HEK293T (cell line): ENCODE results near the gene TRIM67.

Experiments
- CTCF ChIA-PET: fragments of 350-600 bp; formaldehyde crosslinking; extraction: SDS; loops from one replicate; lab custom pipeline; 2021; ENCODE audit warnings: antibody characterized with exemption, inconsistent platforms; lab: Yijun Ruan, JAX
- POLR2A ChIA-PET: fragments of 350-600 bp; formaldehyde crosslinking; extraction: SDS; loops from one replicate; lab custom pipeline; 2020; ENCODE audit warnings: antibody characterized with exemption, inconsistent platforms; lab: Yijun Ruan, JAX
- DNase-seq: peaks from one replicate; pipeline ENCODE4 v3.0.0; 2012; ENCODE audit warnings: mixed read lengths; ENCODE audit errors: extremely low spot score
- ARNT ChIP-seq: fragments of 450-650 bp; IDR thresholded peaks from 2 replicates; pipeline ENCODE4 v1.6.1; 2017; ENCODE audit warnings: mild to moderate bottlenecking
- BHLHE40 ChIP-seq: fragments of 450-650 bp; IDR thresholded peaks from 2 replicates; pipeline ENCODE4 v1.6.1; 2016; ENCODE audit warnings: mild to moderate bottlenecking, moderate library complexity, borderline replicate concordance
- CTBP1 ChIP-seq: fragments of 450-650 bp; IDR thresholded peaks from 2 replicates; pipeline ENCODE4 v1.6.1; 2016; ENCODE audit warnings: borderline replicate concordance
- ELF4 ChIP-seq: fragments of 450-650 bp; IDR thresholded peaks from 2 replicates; pipeline ENCODE4 v1.6.1; 2017; ENCODE audit warnings: antibody characterized with exemption
- FOXA1 ChIP-seq: fragments of 450-650 bp; IDR thresholded peaks from 2 replicates; pipeline ENCODE4 v1.6.1; 2016; ENCODE audit warnings: mild to moderate bottlenecking
- FOXK2 ChIP-seq: fragments of 450-650 bp; IDR thresholded peaks from 2 replicates; pipeline ENCODE4 v1.6.1; 2016; ENCODE audit warnings: mild to moderate bottlenecking
- FOXM1 ChIP-seq: fragments of 450-650 bp; IDR thresholded peaks from 2 replicates; pipeline ENCODE4 v1.6.1; 2017; ENCODE audit warnings: mild to moderate bottlenecking, borderline replicate concordance
- HDGF ChIP-seq: fragments of 450-650 bp; IDR thresholded peaks from 2 replicates; pipeline ENCODE4 v1.6.1; 2017; ENCODE audit warnings: antibody characterized with exemption, borderline replicate concordance
- L3MBTL2 ChIP-seq: fragments of 450-650 bp; conservative IDR thresholded peaks from 2 replicates; pipeline ENCODE4 v1.6.1; 2016; ENCODE audit warnings: mild to moderate bottlenecking
- LEF1 ChIP-seq: fragments of 450-650 bp; IDR thresholded peaks from 2 replicates; pipeline ENCODE4 v1.6.1; 2017; ENCODE audit warnings: mild to moderate bottlenecking, borderline replicate concordance
- NFRKB ChIP-seq: fragments of 450-650 bp; IDR thresholded peaks from 2 replicates; pipeline ENCODE4 v1.6.1; 2016; ENCODE audit warnings: mild to moderate bottlenecking, moderate library complexity
- SP1 ChIP-seq: fragments of 450-650 bp; IDR thresholded peaks from 2 replicates; pipeline ENCODE4 v1.6.1; 2017
- SUZ12 ChIP-seq: fragments of 450-650 bp; IDR thresholded peaks from 2 replicates; pipeline ENCODE4 v1.6.1; 2016; ENCODE audit warnings: mild to moderate bottlenecking
- TARDBP ChIP-seq: fragments of 450-650 bp; IDR thresholded peaks from 2 replicates; pipeline ENCODE4 v1.6.1; 2016
- ZNF384 ChIP-seq: fragments of 450-650 bp; IDR thresholded peaks from 2 replicates; pipeline ENCODE4 v1.6.1; 2016
- TF ChIP-seq, protein P1 (sequence below): fragments of 450-650 bp; IDR thresholded peaks from 2 replicates; pipeline ENCODE4 v1.6.1; 2016

Gene TRIM67

DNA sequence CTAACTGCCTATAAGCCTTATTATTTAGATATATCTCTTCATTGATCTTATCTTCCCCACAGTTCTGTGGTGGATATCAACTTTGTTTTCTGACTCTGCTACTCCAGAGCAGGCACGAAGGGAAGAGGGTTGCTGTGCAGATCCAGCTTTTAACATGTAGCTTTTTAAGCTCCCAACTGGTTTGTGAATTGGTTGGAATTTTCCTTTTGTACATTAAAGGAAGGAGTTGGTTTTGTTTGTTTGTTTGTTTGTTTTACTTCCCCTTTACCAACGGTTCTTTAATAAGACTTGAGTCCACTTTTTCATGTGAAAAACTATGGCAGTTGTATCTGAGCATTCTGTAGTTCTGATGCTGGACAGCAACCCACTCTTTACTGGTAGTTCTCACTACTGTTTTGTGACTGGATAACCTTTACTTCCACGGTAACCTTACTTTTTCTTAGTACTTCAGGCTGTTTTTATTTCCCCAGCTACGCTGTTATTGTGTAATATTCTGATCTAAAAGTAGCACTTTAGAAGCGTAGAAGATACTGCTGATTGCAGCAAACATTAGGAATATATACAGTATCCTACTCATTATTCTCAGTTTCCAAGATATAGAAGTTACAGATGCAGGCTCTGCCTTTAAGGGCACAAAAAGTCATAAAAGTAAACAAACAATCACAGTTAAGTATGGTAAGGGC lies 80.8 kb downstream of the TRIM67 start:
- no peak for DNase-seq
- no peak for TF ChIP-seq NFRKB
- TF ChIP-seq, protein P1, sequence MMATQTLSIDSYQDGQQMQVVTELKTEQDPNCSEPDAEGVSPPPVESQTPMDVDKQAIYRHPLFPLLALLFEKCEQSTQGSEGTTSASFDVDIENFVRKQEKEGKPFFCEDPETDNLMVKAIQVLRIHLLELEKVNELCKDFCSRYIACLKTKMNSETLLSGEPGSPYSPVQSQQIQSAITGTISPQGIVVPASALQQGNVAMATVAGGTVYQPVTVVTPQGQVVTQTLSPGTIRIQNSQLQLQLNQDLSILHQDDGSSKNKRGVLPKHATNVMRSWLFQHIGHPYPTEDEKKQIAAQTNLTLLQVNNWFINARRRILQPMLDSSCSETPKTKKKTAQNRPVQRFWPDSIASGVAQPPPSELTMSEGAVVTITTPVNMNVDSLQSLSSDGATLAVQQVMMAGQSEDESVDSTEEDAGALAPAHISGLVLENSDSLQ: no peak
- no peak for TF ChIP-seq BHLHE40
- no peak for TF ChIP-seq ZNF384
- TF ChIP-seq HDGF: no peak
- TF ChIP-seq ELF4: no peak
- TF ChIP-seq FOXA1: no peak
- TF ChIP-seq L3MBTL2: no peak
- no peak for TF ChIP-seq SP1
- no peak for TF ChIP-seq FOXM1
- TF ChIP-seq SUZ12: no peak
- TF ChIP-seq TARDBP: no peak
- no peak for TF ChIP-seq CTBP1
- CTCF ChIA-PET: no interaction called here
- POLR2A ChIA-PET: interaction anchor here (0.7 to 1.7 kb wide), 3 partner anchors 95 to 560 kb away, joined by 3 to 8 read pairs (median 4); partner anchors contain the start of genes EXOC8, FAM89A and SPRTN

DNA sequence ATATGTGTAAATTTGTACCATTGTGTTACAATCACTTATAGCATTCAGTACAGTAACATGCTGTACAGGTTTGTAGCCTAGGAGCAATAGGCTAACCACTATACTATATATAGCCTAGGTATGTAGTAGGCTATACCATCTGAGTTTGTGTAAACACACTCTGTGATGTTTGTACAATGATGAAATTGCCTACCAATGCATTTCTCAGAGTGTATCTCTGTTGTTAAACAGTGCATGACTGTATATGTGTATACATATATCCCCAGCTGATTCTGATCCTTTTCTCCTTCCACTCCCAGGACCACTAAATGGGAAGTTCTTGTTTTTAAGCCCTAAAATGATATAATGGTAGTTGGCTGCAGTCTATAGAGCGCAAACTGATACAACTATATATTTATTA lies 86.9 kb downstream of the TRIM67 start:
- POLR2A ChIA-PET: no interaction called here

DNA sequence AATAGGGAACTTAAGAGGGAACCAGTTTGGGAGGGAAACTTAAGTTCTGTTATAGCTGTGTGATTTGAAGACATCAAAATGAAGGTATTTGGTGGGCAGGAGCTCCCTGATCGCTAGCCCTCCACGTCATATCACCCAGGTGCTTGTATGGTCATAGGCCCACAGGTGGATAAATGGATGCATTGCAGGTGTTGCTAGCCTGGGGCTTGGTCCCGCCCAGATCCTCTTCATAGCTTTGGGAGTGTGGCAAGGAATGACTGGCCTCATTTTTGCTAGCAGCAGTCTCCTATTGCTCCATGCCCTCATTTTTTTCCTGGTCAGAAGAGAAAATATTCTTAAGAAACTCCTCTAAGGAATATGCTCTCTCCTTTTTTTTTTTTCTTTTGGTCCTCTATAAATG lies 90.5 kb downstream of the TRIM67 start:
- TF ChIP-seq, protein P1: no peak
- TF ChIP-seq ZNF384: no peak
- ChIA-PET CTCF (no interaction called here), POLR2A (no interaction called here)
- DNase-seq: no peak

More for the DNA sequence above, 86.9 kb downstream of the TRIM67 start:
- no peak for DNase-seq
- CTCF ChIA-PET: no interaction called here
- TF ChIP-seq NFRKB (no peak), HDGF (no peak), SP1 (no peak), TARDBP (no peak), FOXA1 (no peak), FOXM1 (no peak), FOXK2 (no peak), LEF1 (no peak), CTBP1 (no peak), ELF4 (no peak), BHLHE40 (no peak)
- TF ChIP-seq, protein P1: no peak

DNA sequence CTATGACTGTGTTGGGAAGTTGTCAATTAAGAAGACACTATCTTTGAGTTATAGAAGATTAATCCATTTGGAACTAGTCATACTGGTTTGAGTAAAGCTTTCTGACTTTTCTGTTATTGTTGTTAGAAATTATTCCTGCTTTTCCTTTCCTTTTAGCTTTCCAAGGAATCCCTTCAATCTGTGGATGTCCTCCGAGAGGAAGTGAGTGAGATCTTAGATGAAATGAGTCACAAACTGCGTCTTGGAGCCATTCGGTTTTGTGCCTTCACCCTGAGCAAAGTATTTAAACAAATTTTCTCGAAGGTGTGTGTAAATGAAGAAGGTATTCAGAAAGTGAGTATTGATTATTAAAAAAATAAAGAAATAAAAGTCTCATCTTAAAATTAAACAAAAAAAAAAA lies 98.5 kb downstream of the TRIM67 start:
- DNase-seq: no peak
- TF ChIP-seq ELF4: no peak
- no peak for TF ChIP-seq FOXK2
- no peak for TF ChIP-seq BHLHE40
- TF ChIP-seq FOXM1: no peak
- TF ChIP-seq LEF1: no peak
- TF ChIP-seq SUZ12: no peak
- TF ChIP-seq HDGF: no peak
- no peak for TF ChIP-seq TARDBP
- TF ChIP-seq FOXA1: no peak
- TF ChIP-seq ARNT: no peak
- TF ChIP-seq SP1: no peak
- no peak for TF ChIP-seq ZNF384
- TF ChIP-seq L3MBTL2: no peak
- TF ChIP-seq, protein P1: no peak
- no peak for TF ChIP-seq NFRKB
- no peak for TF ChIP-seq CTBP1
- CTCF ChIA-PET: no interaction called here
- POLR2A ChIA-PET: no interaction called here

DNA sequence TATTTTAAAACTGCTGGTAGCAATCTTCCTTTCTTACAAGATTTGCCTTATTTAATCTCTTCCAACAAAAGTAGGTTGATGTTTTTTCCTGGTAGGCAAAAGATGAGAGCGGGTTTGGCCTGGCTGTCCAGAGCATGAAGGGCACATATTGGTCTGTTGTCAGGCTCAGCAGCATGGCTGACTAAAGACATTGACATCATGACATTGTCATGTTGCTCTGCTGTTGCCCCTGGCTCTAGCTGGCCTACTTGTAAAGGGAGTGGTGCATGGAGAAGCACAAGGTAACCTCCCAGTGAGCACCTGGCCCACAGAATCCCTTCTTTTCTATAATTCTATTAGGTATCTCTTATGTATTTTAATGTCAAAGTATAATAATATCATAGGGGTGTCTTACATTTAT lies 102.8 kb downstream of the TRIM67 start:
- DNase-seq: no peak
- CTCF ChIA-PET: no interaction called here
- POLR2A ChIA-PET: no interaction called here
- TF ChIP-seq CTBP1 (no peak), SP1 (no peak), ZNF384 (no peak), NFRKB (no peak), HDGF (no peak), L3MBTL2 (no peak), BHLHE40 (no peak), ARNT (no peak), FOXM1 (no peak), FOXK2 (no peak), LEF1 (no peak), ELF4 (no peak), FOXA1 (no peak), TARDBP (no peak), SUZ12 (no peak)
- TF ChIP-seq, protein P1: no peak
